ENCODE measurements around the gene NUP155.

GRCh38 chr5:37326536-37326935 is 44.4 kb downstream of the NUP155 start:
- TF ChIP-seq CTCF (conservative IDR thresholded peaks at IDR 0.05; ENCODE audit: low read depth in 2 of 2) = no peak
- TF ChIP-seq POLR2AphosphoS5 (IDR thresholded peaks at IDR 0.05; ENCODE audit: low read depth) = no peak
- no peak for TF ChIP-seq EZH2phosphoT487 (IDR thresholded peaks at IDR 0.05; ENCODE audit: unreplicated experiment)
- no peak for TF ChIP-seq ETS1 (IDR thresholded peaks at IDR 0.05)
- no peak for TF ChIP-seq EZH2 (IDR thresholded peaks at IDR 0.05; ENCODE audit: low read depth, unreplicated experiment)
- TF ChIP-seq JUNB (IDR thresholded peaks at IDR 0.05; ENCODE audit: unreplicated experiment) = no peak
- TF ChIP-seq, protein P1, sequence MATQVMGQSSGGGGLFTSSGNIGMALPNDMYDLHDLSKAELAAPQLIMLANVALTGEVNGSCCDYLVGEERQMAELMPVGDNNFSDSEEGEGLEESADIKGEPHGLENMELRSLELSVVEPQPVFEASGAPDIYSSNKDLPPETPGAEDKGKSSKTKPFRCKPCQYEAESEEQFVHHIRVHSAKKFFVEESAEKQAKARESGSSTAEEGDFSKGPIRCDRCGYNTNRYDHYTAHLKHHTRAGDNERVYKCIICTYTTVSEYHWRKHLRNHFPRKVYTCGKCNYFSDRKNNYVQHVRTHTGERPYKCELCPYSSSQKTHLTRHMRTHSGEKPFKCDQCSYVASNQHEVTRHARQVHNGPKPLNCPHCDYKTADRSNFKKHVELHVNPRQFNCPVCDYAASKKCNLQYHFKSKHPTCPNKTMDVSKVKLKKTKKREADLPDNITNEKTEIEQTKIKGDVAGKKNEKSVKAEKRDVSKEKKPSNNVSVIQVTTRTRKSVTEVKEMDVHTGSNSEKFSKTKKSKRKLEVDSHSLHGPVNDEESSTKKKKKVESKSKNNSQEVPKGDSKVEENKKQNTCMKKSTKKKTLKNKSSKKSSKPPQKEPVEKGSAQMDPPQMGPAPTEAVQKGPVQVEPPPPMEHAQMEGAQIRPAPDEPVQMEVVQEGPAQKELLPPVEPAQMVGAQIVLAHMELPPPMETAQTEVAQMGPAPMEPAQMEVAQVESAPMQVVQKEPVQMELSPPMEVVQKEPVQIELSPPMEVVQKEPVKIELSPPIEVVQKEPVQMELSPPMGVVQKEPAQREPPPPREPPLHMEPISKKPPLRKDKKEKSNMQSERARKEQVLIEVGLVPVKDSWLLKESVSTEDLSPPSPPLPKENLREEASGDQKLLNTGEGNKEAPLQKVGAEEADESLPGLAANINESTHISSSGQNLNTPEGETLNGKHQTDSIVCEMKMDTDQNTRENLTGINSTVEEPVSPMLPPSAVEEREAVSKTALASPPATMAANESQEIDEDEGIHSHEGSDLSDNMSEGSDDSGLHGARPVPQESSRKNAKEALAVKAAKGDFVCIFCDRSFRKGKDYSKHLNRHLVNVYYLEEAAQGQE (IDR thresholded peaks at IDR 0.05; ENCODE audit: unreplicated experiment) = no peak
- TF ChIP-seq ZNF114 (CRISPR knock-in tag; IDR thresholded peaks at IDR 0.05) = no peak
- TF ChIP-seq CREB1 (CRISPR knock-in tag; IDR thresholded peaks at IDR 0.05; ENCODE audit: low read depth) = no peak
- no peak for TF ChIP-seq STAT1 (IDR thresholded peaks at IDR 0.05; ENCODE audit: unreplicated experiment)
- TF ChIP-seq NANOG (IDR thresholded peaks at IDR 0.05; ENCODE audit: borderline replicate concordance) = no peak
- TF ChIP-seq ZNF331 (CRISPR knock-in tag; IDR thresholded peaks at IDR 0.05; ENCODE audit: low read depth) = no peak
- TF ChIP-seq ZNF462 (CRISPR knock-in tag; IDR thresholded peaks at IDR 0.05) = no peak

All from GM23338 (cell line).